ENCODE measurements around the gene GBA3.

DNA sequence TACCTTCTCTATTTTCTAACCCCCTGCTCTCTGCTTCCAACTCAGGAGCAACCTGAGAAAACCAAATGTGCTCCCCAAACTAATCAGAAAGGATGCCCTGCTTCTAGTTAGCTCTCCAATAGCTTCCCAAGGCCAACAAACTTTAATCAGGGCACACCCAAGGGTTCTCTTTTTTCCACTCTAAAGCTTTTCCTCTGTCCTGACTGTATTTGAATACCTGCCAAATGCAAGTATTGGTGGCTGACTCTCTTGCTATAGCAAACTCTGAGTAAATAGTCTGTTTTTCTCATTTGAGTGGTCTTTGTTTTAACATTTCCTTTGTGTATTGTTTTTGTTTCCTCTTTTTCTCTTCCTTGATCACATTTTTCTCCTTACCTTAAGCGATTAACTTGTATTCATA lies 52.5 kb downstream of the GBA3 start:
- TF ChIP-seq, protein P1, sequence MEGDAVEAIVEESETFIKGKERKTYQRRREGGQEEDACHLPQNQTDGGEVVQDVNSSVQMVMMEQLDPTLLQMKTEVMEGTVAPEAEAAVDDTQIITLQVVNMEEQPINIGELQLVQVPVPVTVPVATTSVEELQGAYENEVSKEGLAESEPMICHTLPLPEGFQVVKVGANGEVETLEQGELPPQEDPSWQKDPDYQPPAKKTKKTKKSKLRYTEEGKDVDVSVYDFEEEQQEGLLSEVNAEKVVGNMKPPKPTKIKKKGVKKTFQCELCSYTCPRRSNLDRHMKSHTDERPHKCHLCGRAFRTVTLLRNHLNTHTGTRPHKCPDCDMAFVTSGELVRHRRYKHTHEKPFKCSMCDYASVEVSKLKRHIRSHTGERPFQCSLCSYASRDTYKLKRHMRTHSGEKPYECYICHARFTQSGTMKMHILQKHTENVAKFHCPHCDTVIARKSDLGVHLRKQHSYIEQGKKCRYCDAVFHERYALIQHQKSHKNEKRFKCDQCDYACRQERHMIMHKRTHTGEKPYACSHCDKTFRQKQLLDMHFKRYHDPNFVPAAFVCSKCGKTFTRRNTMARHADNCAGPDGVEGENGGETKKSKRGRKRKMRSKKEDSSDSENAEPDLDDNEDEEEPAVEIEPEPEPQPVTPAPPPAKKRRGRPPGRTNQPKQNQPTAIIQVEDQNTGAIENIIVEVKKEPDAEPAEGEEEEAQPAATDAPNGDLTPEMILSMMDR (IDR thresholded peaks at IDR 0.05) = no peak
- TF ChIP-seq POLR2A (IDR thresholded peaks at IDR 0.05) = no peak
